Heart right ventricle (tissue), 16 donors: ENCODE results near the gene ENTREP3. TPM values are rescaled to one million over a fixed set of nuclear protein-coding genes. Genes with fewer than 3 reads are reported as not detected.
A peak's percentile ranks its signal among the peaks of the same experiment; 100 is the strongest.

Experiments
- ATAC-seq, 8 donors: fragments of 200-7000 bp; cut with Tn5 transposase; one replicate each; pipeline ENCODE4 v1.9.1; 2020; ENCODE audit warnings: mild to moderate bottlenecking in 8 of 8, moderate library complexity in 8 of 8, moderate number of reproducible peaks in 1 of 8
- DNase-seq, 2 donors: peaks; one replicate each; pipeline ENCODE4 v3.0.0-alpha.2; 2020
- H3K27ac ChIP-seq, 10 donors: fragments of 200-600 bp; sonication (generic) in 2 of 10; one replicate each; pipeline versions ENCODE4 v1.5.0 to v1.8.0; 2020 to 2022; ENCODE audit warnings: mild to moderate bottlenecking in 3 of 10
- H3K27me3 ChIP-seq, 7 donors: fragments of 200-600 bp; one replicate each; pipeline ENCODE4 v1.8.0; 2021 to 2022; ENCODE audit warnings: mild to moderate bottlenecking in 2 of 7
- H3K36me3 ChIP-seq, 9 donors: fragments of 200-600 bp; sonication (generic) in 1 of 9; one replicate each; pipeline versions ENCODE4 v1.5.0 to v1.8.0; 2020 to 2022; ENCODE audit warnings: mild to moderate bottlenecking in 2 of 9
- H3K4me1 ChIP-seq, 9 donors: fragments of 200-600 bp; sonication (generic) in 1 of 9; one replicate each; pipeline versions ENCODE4 v1.5.0 to v1.8.0; 2020 to 2022; ENCODE audit warnings: mild to moderate bottlenecking in 4 of 9
- H3K4me3 ChIP-seq, 10 donors: fragments of 200-600 bp; sonication (generic) in 2 of 10; one replicate each; pipeline versions ENCODE4 v1.5.0 to v1.8.0; 2020 to 2022; ENCODE audit warnings: mild to moderate bottlenecking in 7 of 10, moderate library complexity in 2 of 10
- H3K9me3 ChIP-seq, 11 donors: fragments of 200-600 bp in 10 of 11; sonication (generic) in 2 of 11; one replicate each; pipeline versions ENCODE4 v1.5.0 to v1.8.0; 2013 to 2022; ENCODE audit warnings: mild to moderate bottlenecking in 2 of 11, control low read depth in 1 of 11, moderate library complexity in 1 of 11
- CTCF ChIP-seq, 9 donors: fragments of 200-600 bp; sonication (generic) in 2 of 9; IDR thresholded peaks; one replicate each; pipeline versions ENCODE4 v1.5.0 to v1.8.0; 2021 to 2022; ENCODE audit warnings: antibody characterized with exemption in 9 of 9, mild to moderate bottlenecking in 5 of 9, moderate library complexity in 1 of 9
- WGBS, 2 donors: extraction: QIAGEN DNeasy Blood & Tissue Kit; methylation state at CpG; one replicate each; pipeline ENCODE4 v1.1.7; 2013; ENCODE audit warnings: inconsistent platforms in 1 of 2; 5-methylcytosine and 5-hydroxymethylcytosine counted together
- intact Hi-C, 10 donors: fragments of 100-400 bp; cut with DNase I; formaldehyde crosslinking; loops; one replicate each; pipeline versions ENCODE4 v1.11.1 to v1.14.2; 2022
- polyA plus RNA-seq, 2 donors: library from polyadenylated mRNA; stranded (reverse); fragments of 200-250 nt; gene quantifications; one replicate each; pipeline ENCODE4 v1.2.3, GENCODE V29; 2013
- total RNA-seq, 10 donors: library from RNA; stranded (reverse); fragmentation: NEBNext Ultra II Directional in 3 of 10; extraction: Animal tissue kit (Norgen Biotek cat#: 25700) in 3 of 10; gene quantifications; one replicate each; pipeline versions ENCODE4 v1.2.1 to v1.2.4, GENCODE V29; 2021 to 2023
- donor health status: Arrhythmogenic right ventricular cardiomyopathy.
- donor health status: ischemic (EF 13 %, LVEDD 7.1; RV severe dilation, severe dysfunction).
- donor health status: healthy with polysubstance abuse.
- donor health status: DM: no; HTN: yes; CAD: no.
- donor health status: DM: no; HTN: no; CAD: no.
- donor health status: ischemic (EF 25% LVEDD 6.9; RV normal size, moderate dysfunction).
- donor health status: ischemic (EF 25% LVEDD 5.7; RV mildly dilated, moderate dysfunction).
- donor health status: healthy.
- donor health status: DM: yes; HTN: yes; CAD: no.
- donor health status: Ischemic cardiomyopathy.
- donor health status: ischemic (EF 35%, LVEDD 5.7; RV mildly dilated, moderate dysfunction).
- donor health status: nonischemic (EF 11% LVEDD 7.7; RV severe dilation, severe dysfunction).
- donor health status: DM: yes; HTN: yes; CAD: no.
- donor health status: PGD.
- donor health status: ischemic (EF 29% LVEDD 5.4; RV normal size, mild dysfunction).
- donor health status: nonischemic (EF 23%, LVEDD 6.1; RV moderate dilation, normal function).

ENTREP3 gene
- total and polyA plus RNA-seq, 12 donors, result 7.1 to 21.0 (median 11.3) TPM

GRCh38 chr1:155284476-155284875 is 29.2 kb upstream of the ENTREP3 start:
- H3K4me3 ChIP-seq, result no peak overlapping the region
- no peak overlapping the region for H3K27ac ChIP-seq
- no peaks in the 10 kb centered on the region for H3K4me1 ChIP-seq
- TF ChIP-seq CTCF (IDR thresholded peaks at IDR 0.05), result no peak
- ATAC-seq (no peak), DNase-seq (no peak)
- H3K9me3 ChIP-seq, result no peaks in the 10 kb centered on the region
- no peaks in the 10 kb centered on the region for H3K27me3 ChIP-seq
- no peaks in the 10 kb centered on the region for H3K36me3 ChIP-seq
- 92 to 94% methylated on average over 12 of the region's 12 CpGs for WGBS, 2 donors
- intact Hi-C loops, result no loop called here

- TF ChIP-seq CTCF (IDR thresholded peaks at IDR 0.05), result no peak
- WGBS, 2 donors, result 93 to 96% methylated on average over 29 of the region's 29 CpGs
- Histone ChIP-seq H3K4me3 (no peak overlapping the region), H3K4me1 (peaks cover 0 to 13% (median 10%) of the 10 kb centered on the region in 9 donors), H3K27me3 (no peaks in the 10 kb centered on the region), H3K36me3 (no peaks in the 10 kb centered on the region), H3K9me3 (no peaks in the 10 kb centered on the region), H3K27ac (no peak overlapping the region)
- intact Hi-C loops, result no loop called here
- no peak for ATAC-seq
- no peak for DNase-seq
Measured at GRCh38 chr1:155282488-155283091, 27.3 kb upstream of the ENTREP3 start.

- Histone ChIP-seq H3K9me3 (no peaks in the 10 kb centered on the region), H3K4me1 (peaks cover 4 to 22% (median 19%) of the 10 kb centered on the region in 9 donors), H3K36me3 (no peaks in the 10 kb centered on the region), H3K27me3 (no peaks in the 10 kb centered on the region), H3K27ac (no peak overlapping the region), H3K4me3 (no peak overlapping the region)
- no peak for TF ChIP-seq CTCF (IDR thresholded peaks at IDR 0.05)
- ATAC-seq, result no peak
- WGBS, 2 donors, result 81 to 83% methylated on average over 2 of the region's 2 CpGs
- DNase-seq, result no peak
- intact Hi-C loops, result loop anchor here in 4 of 10 donors (5.0 kb wide), 1 partner anchor 43 kb away; the partner anchor contains the start of gene RUSC1 (in 4 of the 4)
Measured at GRCh38 chr1:155279268-155279667, 24.0 kb upstream of the ENTREP3 start.

- ATAC-seq (no peak), DNase-seq (no peak)
- 60% methylated on average over 10 of the region's 10 CpGs for WGBS, 2 donors
- intact Hi-C loops, result loop anchor here in 4 of 10 donors (5.0 kb wide), 1 partner anchor 44 kb away; the partner anchor contains the start of gene RUSC1 (in 4 of the 4)
- Histone ChIP-seq H3K4me3 (peak overlapping the region in 2 of 10 donors; percentile 69 to 71), H3K4me1 (peaks cover 5 to 27% (median 22%) of the 10 kb centered on the region in 9 donors), H3K27ac (no peak overlapping the region), H3K27me3 (no peaks in the 10 kb centered on the region), H3K36me3 (no peaks in the 10 kb centered on the region), H3K9me3 (no peaks in the 10 kb centered on the region)
- no peak for TF ChIP-seq CTCF (IDR thresholded peaks at IDR 0.05)
Measured at GRCh38 chr1:155278689-155279160, 23.4 kb upstream of the ENTREP3 start.
